Tibial nerve (tissue), 4 donors: ENCODE measurements around the gene ICA1L. TPM values are rescaled to one million over a fixed set of nuclear protein-coding genes. Genes with fewer than 3 reads are reported as not detected.
A peak's percentile ranks its signal among the peaks of the same experiment; 100 is the strongest.
"Not testable (repeated sequence)": the region's sequence is repeated elsewhere in the genome, so short reads cannot be mapped to it uniquely, and the experiment has no call there.

Source experiments
- DNase-seq, 2 donors: peaks; one replicate each; pipeline ENCODE4 v3.0.0-alpha.2; 2019; ENCODE audit warnings: low spot score in 2 of 2
- H3K27ac ChIP-seq, 4 donors: fragments of 200-600 bp; sonication (generic) in 3 of 4; one replicate each; pipeline ENCODE4 v1.5.1; 2017 to 2019; ENCODE audit warnings: mild to moderate bottlenecking in 1 of 4
- H3K27me3 ChIP-seq, 2 donors: fragments of 200-600 bp; sonication (generic) in 1 of 2; one replicate each; pipeline versions ENCODE4 v1.5.1 to v1.6.0; 2017 to 2019
- H3K36me3 ChIP-seq, 3 donors: fragments of 200-600 bp; sonication (generic); one replicate each; pipeline ENCODE4 v1.5.1; 2018 to 2019
- H3K4me1 ChIP-seq, 4 donors: fragments of 200-600 bp; sonication (generic) in 3 of 4; one replicate each; pipeline ENCODE4 v1.5.1; 2017 to 2019
- H3K4me3 ChIP-seq, 4 donors: fragments of 200-600 bp; sonication (generic) in 3 of 4; one replicate each; pipeline ENCODE4 v1.5.1; 2017 to 2019; ENCODE audit warnings: mild to moderate bottlenecking in 1 of 4, moderate library complexity in 1 of 4
- H3K9me3 ChIP-seq, 4 donors: fragments of 200-600 bp; sonication (generic) in 3 of 4; one replicate each; pipeline ENCODE4 v1.5.1; 2017 to 2019
- EP300 ChIP-seq, 2 donors: sonication (generic); formaldehyde crosslinking; IDR thresholded peaks; one replicate each; pipeline ENCODE4 v1.6.1; 2017; ENCODE audit warnings: antibody characterized with exemption in 2 of 2, mild to moderate bottlenecking in 1 of 2
- POLR2A ChIP-seq, 2 donors: fragments of 450-650 bp; IDR thresholded peaks; one replicate each; pipeline ENCODE4 v1.6.1; 2017; ENCODE audit warnings: antibody characterized with exemption in 2 of 2, mild to moderate bottlenecking in 2 of 2, moderate library complexity in 2 of 2
- WGBS, 2 donors: methylation state at CpG; one replicate each; pipeline ENCODE4 v1.1.5; 2018; 5-methylcytosine and 5-hydroxymethylcytosine counted together
- total RNA-seq, 4 donors: library from RNA; depleted of rRNA; stranded (reverse); fragments of >200 nt; gene quantifications; one replicate each; pipeline ENCODE4 v1.1.0, GENCODE V29; 2016
- TF ChIP-seq, protein P1 (sequence below), 5 experiments: fragments of 200-600 bp in 3 of 5; fragments of 450-650 bp in 2 of 5; sonication (generic) in 3 of 5; IDR thresholded peaks; one replicate each; pipeline ENCODE4 v1.5.1; 2016 to 2019; ENCODE audit warnings: antibody characterized with exemption in 5 of 5, mild to moderate bottlenecking in 3 of 5, moderate library complexity in 2 of 5

Gene ICA1L
- total RNA-seq, 4 donors from 2014 or later = 12.3 to 70.2 (median 32.7) TPM

DNA sequence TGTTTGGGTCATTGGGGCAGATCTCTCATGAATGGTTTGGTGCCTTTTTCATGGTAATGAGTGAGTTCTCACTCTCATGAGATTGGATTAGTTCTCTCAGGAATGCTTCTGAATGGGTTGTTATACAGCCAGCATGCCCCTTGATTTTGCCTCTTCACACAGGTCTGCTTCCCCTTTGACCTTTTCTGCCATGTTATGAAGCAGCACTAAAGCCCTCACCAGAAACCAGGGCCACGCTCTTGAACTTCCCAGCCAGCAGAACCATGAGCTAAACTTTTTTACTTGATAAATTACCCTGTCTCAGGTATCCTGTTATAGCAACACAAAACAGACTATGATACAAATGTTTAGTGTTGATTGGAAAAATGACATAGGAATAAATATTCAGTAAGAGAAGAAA lies 57.3 kb downstream of the ICA1L start:
- peaks cover 0 to 6% (median 0%) of the 10 kb centered on the region in 4 donors for H3K9me3 ChIP-seq
- DNase-seq = no peak
- no peak overlapping the region for H3K4me3 ChIP-seq
- no peaks in the 10 kb centered on the region for H3K27me3 ChIP-seq
- peaks cover 0 to 28% (median 10%) of the 10 kb centered on the region in 4 donors for H3K4me1 ChIP-seq
- peak overlapping the region in 2 of 4 donors; percentile 72 to 81 for H3K27ac ChIP-seq
- H3K36me3 ChIP-seq = peaks cover 0 to 32% (median 0%) of the 10 kb centered on the region in 3 donors
- TF ChIP-seq EP300 (IDR thresholded peaks at IDR 0.05) (no peak), POLR2A (IDR thresholded peaks at IDR 0.05) (no peak)
- TF ChIP-seq, protein P1, sequence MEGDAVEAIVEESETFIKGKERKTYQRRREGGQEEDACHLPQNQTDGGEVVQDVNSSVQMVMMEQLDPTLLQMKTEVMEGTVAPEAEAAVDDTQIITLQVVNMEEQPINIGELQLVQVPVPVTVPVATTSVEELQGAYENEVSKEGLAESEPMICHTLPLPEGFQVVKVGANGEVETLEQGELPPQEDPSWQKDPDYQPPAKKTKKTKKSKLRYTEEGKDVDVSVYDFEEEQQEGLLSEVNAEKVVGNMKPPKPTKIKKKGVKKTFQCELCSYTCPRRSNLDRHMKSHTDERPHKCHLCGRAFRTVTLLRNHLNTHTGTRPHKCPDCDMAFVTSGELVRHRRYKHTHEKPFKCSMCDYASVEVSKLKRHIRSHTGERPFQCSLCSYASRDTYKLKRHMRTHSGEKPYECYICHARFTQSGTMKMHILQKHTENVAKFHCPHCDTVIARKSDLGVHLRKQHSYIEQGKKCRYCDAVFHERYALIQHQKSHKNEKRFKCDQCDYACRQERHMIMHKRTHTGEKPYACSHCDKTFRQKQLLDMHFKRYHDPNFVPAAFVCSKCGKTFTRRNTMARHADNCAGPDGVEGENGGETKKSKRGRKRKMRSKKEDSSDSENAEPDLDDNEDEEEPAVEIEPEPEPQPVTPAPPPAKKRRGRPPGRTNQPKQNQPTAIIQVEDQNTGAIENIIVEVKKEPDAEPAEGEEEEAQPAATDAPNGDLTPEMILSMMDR (IDR thresholded peaks at IDR 0.05) = no peak
- 96 to 97% methylated on average over 1 of the region's 1 CpG for WGBS, 2 donors

DNA sequence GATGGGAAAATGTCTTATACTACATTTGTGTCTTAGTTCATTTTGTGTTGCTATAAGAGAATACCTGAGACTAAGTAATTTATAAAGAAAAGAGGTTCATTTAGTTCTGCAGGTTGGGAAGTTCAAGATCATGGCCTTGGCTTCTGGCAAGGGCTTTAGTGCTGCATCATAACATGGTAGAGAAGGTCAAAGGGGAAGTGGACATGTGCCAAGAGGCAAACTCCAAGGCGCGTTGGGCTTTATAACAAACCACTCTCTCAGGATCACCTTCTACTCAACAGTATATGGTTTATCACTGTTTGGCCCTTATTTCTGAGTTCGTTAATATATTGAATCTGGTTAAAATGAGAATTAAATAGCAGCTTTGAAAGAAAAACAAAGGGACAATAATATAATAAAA lies 58.2 kb downstream of the ICA1L start:
- H3K27ac ChIP-seq = peak overlapping the region in 1 of 4 donors; percentile 81
- WGBS, 2 donors = 92% methylated on average over 3 of the region's 3 CpGs
- peaks cover 0 to 6% (median 0%) of the 10 kb centered on the region in 4 donors for H3K9me3 ChIP-seq

DNA sequence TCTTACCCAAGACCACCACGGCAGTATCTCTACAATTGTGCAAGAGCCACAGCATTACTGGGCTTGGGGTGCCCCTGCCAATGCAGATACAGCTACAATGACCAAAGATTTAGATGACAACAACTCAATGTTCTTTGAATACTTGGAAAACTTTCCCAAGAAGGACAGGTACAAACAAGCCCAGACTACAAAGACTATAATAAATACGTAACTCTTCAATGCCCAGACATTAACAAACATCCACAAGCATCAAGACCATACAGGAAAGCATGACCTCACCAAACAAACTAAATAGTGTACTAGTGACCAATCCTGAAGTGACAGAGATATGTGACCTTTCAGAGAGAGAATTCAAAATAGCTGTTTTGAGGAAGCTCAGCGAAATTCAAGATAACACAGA lies 62.8 kb downstream of the ICA1L start:
- Histone ChIP-seq H3K27ac (no peak overlapping the region), H3K27me3 (no peaks in the 10 kb centered on the region), H3K4me1 (peaks cover 0 to 14% (median 0%) of the 10 kb centered on the region in 4 donors), H3K9me3 (peaks cover 0 to 6% (median 0%) of the 10 kb centered on the region in 4 donors), H3K4me3 (no peak overlapping the region), H3K36me3 (peaks cover 0 to 37% (median 0%) of the 10 kb centered on the region in 3 donors)
- DNase-seq = no peak
- TF ChIP-seq POLR2A (IDR thresholded peaks at IDR 0.05) (no peak), EP300 (IDR thresholded peaks at IDR 0.05) (no peak)
- TF ChIP-seq, protein P1 (IDR thresholded peaks at IDR 0.05) = no peak
- 94 to 95% methylated on average over 3 of the region's 3 CpGs for WGBS, 2 donors

More for the DNA sequence above, 58.2 kb downstream of the ICA1L start:
- Histone ChIP-seq H3K4me1 (peaks cover 0 to 28% (median 10%) of the 10 kb centered on the region in 4 donors), H3K4me3 (no peak overlapping the region), H3K36me3 (peaks cover 0 to 36% (median 0%) of the 10 kb centered on the region in 3 donors), H3K27me3 (no peaks in the 10 kb centered on the region)
- no peak for DNase-seq
- TF ChIP-seq, protein P1 (IDR thresholded peaks at IDR 0.05) = no peak
- TF ChIP-seq EP300 (IDR thresholded peaks at IDR 0.05) (no peak), POLR2A (IDR thresholded peaks at IDR 0.05) (no peak)

DNA sequence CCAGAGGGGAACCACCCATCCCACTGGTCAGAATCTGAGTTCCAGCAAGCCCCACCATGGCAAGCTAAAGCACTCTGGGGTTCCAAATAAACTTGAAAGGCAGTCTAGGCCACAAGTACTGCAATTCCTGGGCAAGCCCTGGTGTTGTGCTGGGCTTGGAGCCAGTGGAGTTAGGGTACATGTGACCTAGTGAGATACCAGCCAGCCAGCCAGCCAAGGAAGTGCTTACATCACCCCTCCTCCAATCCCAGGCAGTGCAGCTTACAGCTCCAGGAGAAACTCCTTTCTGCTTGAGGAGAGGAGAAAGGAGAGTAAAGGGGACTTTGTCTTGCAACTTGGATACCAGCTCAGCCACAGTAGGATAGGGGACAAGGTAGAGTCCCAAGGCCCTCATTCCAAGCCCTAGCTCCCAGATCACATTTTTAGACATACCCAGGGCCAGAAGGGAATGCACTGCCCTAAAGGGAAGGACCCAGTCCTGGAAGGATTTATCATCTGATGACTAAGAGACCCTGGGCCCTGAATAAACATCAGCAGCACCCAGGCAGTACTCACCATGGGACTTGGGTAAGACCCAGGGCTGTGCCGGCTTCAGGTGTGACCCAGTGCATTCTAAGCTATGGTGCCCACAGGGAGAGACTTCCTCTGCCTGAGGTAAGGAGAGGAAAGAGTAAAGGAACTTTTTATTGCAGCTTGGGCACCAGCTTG lies 64.0 kb downstream of the ICA1L start:
- peak in 1 of 2 donors; percentile 49 for TF ChIP-seq EP300 (IDR thresholded peaks at IDR 0.05)
- H3K9me3 ChIP-seq, H3K4me3 ChIP-seq, H3K27me3 ChIP-seq: not testable (repeated sequence)
- peak overlapping the region in 1 of 4 donors; percentile 34 for H3K27ac ChIP-seq
- peaks cover 0 to 32% (median 0%) of the 10 kb centered on the region in 3 donors for H3K36me3 ChIP-seq
- WGBS, 2 donors = 78 to 82% methylated on average over 1 of the region's 1 CpG
- peak; percentile 64 to 82 for DNase-seq
- H3K4me1 ChIP-seq = peaks cover 0 to 14% (median 0%) of the 10 kb centered on the region in 4 donors

DNA sequence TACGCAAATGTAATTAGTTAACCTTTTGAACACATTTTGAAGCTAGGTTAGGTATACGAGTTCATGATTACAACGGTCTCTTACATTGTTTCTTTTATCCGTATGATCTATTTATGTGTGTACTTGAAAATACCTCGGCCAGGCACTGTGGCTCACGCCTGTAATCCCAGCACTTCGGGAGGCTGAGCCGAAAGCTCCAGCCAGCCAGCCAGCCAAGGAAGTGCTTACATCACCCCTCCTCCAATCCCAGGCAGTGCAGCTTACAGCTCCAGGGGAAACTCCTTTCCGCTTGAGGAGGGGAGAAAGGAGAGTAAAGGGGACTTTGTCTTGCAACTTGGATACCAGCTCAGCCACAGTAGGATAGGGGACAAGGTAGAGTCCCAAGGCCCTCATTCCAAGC lies 65.7 kb downstream of the ICA1L start:
- H3K4me3 ChIP-seq = not testable (repeated sequence)

DNA sequence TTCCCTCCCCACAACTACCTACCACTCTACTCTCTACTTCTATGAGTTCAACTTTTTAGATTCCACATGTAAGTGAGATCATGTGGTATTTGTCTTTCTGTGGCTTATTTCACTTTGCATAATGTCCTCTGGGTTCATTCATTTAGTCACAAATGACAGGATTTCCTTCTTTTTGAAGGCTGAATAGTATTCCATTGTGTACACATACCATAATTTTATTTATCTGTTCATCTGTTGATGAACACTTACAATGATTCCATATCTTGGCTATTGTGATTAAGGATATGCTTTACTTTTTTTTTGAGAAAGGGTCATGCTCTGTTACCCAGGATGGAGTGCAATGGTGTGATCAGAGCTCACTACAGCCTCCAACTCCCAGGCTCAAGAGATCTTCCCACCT lies 73.6 kb downstream of the ICA1L start:
- TF ChIP-seq EP300 (IDR thresholded peaks at IDR 0.05) = no peak
- TF ChIP-seq, protein P1 (IDR thresholded peaks at IDR 0.05) = no peak
- Histone ChIP-seq H3K9me3 (peaks cover 0 to 8% (median 0%) of the 10 kb centered on the region in 4 donors), H3K4me1 (no peaks in the 10 kb centered on the region), H3K4me3 (no peak overlapping the region), H3K36me3 (peaks cover 0 to 37% (median 0%) of the 10 kb centered on the region in 3 donors), H3K27ac (no peak overlapping the region), H3K27me3 (no peaks in the 10 kb centered on the region)
- no peak for DNase-seq

More for the DNA sequence above, 65.7 kb downstream of the ICA1L start:
- WGBS, 2 donors = 53 to 59% methylated on average over 9 of the region's 9 CpGs
- H3K27ac ChIP-seq = peak overlapping the region in 1 of 4 donors; percentile 22
- H3K4me1 ChIP-seq = peaks cover 0 to 14% (median 0%) of the 10 kb centered on the region in 4 donors
- H3K36me3 ChIP-seq = peaks cover 0 to 26% (median 0%) of the 10 kb centered on the region in 3 donors
- not testable (repeated sequence) for H3K27me3 ChIP-seq, DNase-seq, H3K9me3 ChIP-seq
